HG03442 (cell line): ENCODE data around the gene MBD5.

Source experiments
- ATAC-seq: cut with Tn5 transposase; IDR thresholded peaks from one replicate; pipeline ENCODE4 v1.9.1; 2021; ENCODE audit warnings: mild to moderate bottlenecking, moderate library complexity; ENCODE audit not compliant: unreplicated experiment

MBD5 gene

GRCh38 chr2:148209603-148210002, 188.7 kb downstream of the MBD5 start:
- ATAC-seq: no peak

GRCh38 chr2:148218326-148219075, 197.6 kb downstream of the MBD5 start:
- no peak for ATAC-seq

- ATAC-seq: no peak
Observed at GRCh38 chr2:148221166-148221565, 200.3 kb downstream of the MBD5 start.

GRCh38 chr2:148221926-148222325, 201.0 kb downstream of the MBD5 start:
- ATAC-seq: no peak

- ATAC-seq: no peak
Observed at GRCh38 chr2:148231858-148232257, 211.0 kb downstream of the MBD5 start.

- no peak for ATAC-seq
Observed at GRCh38 chr2:148234143-148234542, 213.3 kb downstream of the MBD5 start.

- no peak for ATAC-seq
Observed at GRCh38 chr2:148237911-148238310, 217.0 kb downstream of the MBD5 start.

GRCh38 chr2:148238561-148238960, 217.7 kb downstream of the MBD5 start:
- ATAC-seq: no peak

- ATAC-seq: no peak
Observed at GRCh38 chr2:148240838-148241237, 219.9 kb downstream of the MBD5 start.

- no peak for ATAC-seq
Observed at GRCh38 chr2:148244593-148245292, 223.9 kb downstream of the MBD5 start.

GRCh38 chr2:148251993-148252392, 231.1 kb downstream of the MBD5 start:
- ATAC-seq: no peak

GRCh38 chr2:148252646-148253045, 231.8 kb downstream of the MBD5 start:
- no peak for ATAC-seq

GRCh38 chr2:148253685-148254084, 232.8 kb downstream of the MBD5 start:
- ATAC-seq: no peak

GRCh38 chr2:148255929-148256328, 235.0 kb downstream of the MBD5 start:
- ATAC-seq: no peak

GRCh38 chr2:148257276-148257675, 236.4 kb downstream of the MBD5 start:
- ATAC-seq: no peak

- no peak for ATAC-seq
Observed at GRCh38 chr2:148258124-148258523, 237.2 kb downstream of the MBD5 start.

- ATAC-seq: no peak
Observed at GRCh38 chr2:148259674-148260073, 238.8 kb downstream of the MBD5 start.

- ATAC-seq: no peak
Observed at GRCh38 chr2:148263890-148264289, 243.0 kb downstream of the MBD5 start.

GRCh38 chr2:148273158-148273691, 252.3 kb downstream of the MBD5 start:
- ATAC-seq: no peak

GRCh38 chr2:148279216-148279615, 258.3 kb downstream of the MBD5 start:
- no peak for ATAC-seq

GRCh38 chr2:148282201-148282600, 261.3 kb downstream of the MBD5 start:
- no peak for ATAC-seq

GRCh38 chr2:148292431-148292830, 271.5 kb downstream of the MBD5 start:
- no peak for ATAC-seq
